Measurements from ENCODE around the gene ACAP2.

ACAP2 gene

GRCh38 chr3:195258449-195259153 lies 184.2 kb downstream of the ACAP2 start:
- no peak for DNase-seq (ENCODE audit: low read depth)

DNA sequence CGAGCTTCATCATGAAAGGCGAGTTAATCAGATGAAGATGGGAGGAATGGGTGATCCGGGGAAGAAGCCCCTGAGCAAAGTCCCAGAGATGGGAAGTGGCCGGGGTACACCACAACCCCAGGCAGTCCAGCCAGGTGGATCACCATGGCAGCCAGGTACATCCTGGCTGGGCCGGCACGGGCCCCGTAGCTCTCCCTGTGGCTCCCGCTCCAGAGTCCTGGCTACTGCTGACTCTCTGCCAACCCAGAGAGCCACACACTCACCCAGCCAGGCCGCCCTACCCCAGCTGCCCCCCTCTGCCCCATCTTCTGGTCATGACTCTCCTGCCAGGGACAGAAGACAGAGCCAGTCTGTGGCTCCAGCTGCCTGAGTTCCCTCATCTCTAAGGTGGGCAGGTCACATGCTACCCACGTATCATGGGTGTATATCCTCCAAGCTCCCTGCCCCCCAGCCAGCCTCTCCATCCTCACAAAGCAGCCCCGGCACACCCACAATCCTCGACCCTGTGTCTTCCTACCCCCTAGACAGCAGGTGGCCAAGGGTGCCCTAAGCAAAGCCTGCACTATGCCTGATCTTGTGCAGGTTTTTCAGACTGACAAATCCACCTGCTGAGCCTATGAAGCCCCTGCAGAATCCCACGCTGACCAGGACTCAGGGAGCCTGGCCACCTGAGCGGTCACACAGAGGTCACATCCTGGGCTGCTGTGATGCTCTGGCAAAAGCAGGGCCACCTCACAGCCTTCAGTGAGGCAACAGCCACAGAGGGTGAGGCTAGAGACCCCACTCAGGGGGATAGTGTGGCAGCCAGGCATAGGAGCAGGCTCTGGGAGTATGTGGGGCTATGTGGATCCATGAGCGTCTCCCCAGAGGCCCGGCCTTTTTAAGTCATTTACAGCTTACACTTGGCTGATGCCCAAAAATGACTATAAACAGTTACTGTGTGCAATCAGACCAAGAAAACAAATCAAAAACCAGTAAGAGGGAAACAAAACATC lies 185.1 kb downstream of the ACAP2 start:
- DNase-seq (ENCODE audit: low read depth): no peak

DNA sequence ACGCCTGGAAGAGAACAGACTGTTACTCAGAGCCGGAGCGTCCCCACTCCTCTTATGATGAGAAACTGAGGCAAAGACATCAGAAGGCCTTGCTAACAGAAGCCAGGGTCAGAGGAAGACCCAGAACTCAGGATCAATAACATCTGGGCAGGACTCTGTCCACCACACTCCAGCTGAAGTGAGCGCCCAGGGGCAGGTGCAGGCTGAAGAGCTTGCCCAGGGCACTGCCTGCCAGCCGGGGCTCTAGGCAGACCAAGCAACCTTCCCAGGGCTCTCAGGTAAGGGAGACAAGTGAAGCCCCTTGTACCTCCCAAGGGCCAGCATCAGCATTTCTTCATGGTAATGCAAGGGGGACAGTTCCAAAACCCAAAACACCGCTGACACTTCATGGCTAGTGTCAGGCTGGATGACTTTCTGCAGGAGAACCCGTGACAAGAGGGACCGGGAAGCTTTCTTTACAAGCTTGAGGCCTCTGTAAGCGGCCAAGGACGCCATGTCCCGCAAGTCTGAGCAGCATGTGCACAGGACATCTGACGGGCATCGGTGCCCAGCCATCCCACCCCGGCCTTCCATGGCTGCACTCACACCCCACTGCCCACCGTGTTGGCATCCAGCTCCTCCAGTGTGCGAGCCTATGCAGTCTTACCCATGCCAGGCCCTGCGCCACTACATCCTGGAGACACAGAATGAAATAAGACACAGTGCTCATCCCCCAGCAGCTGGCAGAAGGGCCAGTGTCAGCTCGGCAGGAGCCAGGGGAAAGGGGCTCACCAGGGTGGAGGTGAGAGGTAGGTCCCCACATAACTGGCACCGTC lies 186.0 kb downstream of the ACAP2 start:
- no peak for DNase-seq (ENCODE audit: low read depth)

- no peak for DNase-seq (ENCODE audit: low read depth)
These were observed 187.0 kb downstream of the ACAP2 start for GRCh38 chr3:195255571-195256501.

- DNase-seq (ENCODE audit: low read depth): no peak
These were observed 187.7 kb downstream of the ACAP2 start for GRCh38 chr3:195255176-195255500.

- DNase-seq (ENCODE audit: low read depth): no peak
These were observed 188.2 kb downstream of the ACAP2 start for GRCh38 chr3:195254454-195255175.

- no peak for DNase-seq (ENCODE audit: low read depth)
These were observed 188.8 kb downstream of the ACAP2 start for GRCh38 chr3:195253923-195254432.

DNA sequence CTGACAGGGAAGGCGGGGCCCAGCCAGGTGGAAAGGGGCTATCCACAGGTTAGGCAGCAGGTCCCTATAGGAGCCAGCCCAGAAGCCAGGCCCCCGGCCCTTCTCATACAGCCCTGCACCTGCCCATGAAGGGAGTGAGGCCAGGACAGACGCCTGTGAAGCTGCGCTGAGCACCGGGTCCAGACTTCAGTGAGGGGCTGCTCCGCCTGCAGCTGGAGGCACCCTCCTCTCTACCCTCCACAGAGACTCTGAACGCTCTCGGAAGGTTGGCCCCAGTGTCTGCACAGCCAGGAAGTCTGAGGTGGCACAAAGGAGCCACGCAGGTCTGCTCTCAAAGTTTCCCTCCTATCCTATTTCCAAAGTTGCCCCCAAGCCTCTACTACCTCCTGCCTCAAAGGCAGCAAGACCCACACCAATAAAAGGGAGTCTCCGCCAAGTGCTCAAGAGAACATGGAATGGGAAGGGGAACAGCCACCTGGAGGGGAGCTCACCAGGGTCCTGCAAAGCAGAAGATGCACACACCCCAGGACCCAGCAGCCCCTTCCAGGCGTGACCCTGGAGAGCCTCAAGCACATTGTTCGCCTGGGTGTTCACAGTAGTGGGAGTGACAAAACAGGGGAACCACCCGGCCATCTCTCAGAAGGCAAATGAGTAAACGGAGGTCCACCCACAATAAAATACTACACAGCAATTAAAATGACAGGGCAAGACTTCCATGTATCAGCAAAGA lies 191.3 kb downstream of the ACAP2 start:
- no peak for DNase-seq (ENCODE audit: low read depth)

DNA sequence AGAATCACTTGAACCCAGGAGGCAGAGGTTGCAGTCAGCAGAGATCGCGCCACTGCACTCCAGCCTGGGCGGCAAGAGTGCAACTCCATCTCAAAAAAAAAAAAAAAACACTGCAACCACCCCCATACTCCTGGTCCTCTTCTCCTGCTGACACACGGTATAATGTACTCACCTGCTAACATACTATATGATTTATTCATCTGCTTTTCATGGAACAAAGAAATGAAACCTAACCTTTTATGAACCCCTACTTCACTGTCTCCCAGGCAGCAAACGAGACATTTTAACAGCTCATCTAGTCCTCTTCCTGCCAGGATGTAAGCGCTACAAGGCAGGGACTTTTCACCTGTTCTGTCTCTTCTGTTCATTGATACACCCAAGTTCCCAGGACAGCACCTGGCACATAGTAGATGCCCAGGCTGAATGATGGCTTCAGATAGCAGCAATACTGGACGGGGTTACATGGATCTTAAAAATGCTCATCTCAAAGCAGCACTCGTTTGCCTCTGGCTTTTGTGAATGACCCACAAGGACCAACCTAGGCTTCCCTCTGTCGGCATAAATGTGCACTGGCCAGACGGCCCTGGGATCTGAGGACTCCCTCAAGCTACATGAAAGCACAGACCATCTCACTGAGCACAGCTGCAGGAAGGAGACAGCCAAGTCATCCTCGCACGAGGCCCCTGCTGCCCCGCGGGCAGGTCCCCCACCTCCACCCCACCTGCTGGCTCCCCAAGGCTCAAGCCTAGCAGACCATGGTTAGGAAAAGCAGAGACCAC lies 192.2 kb downstream of the ACAP2 start:
- DNase-seq (ENCODE audit: low read depth): no peak

DNA sequence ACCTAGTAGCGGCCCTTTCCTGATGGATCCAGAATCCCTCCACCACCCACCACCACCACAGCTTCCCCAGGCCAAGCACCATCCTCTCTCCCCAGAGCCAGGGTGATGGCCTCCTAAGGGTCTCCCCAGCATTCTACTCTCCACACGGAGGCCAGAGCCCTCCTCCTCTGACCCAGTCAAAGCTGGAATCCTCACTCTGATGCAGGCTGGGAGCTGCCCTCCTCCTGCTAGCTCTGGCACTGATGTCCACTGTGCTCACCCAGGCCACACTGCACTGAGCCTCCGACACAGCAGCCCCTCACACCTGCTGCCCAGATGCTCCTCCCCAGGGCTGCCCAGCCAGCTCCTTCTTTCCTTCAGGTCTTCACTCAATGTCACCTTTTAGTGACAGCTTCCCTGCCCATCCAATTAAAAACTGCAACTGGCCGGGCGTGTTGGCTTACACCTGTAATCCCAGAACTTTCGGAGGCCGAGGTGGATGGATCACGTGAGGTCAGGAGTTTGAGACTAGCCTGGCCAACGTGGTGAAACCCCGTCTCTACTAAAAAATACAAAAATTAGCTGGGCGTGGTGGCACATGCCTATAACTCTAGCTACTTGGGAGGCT lies 192.9 kb downstream of the ACAP2 start:
- DNase-seq (ENCODE audit: low read depth): no peak

DNA sequence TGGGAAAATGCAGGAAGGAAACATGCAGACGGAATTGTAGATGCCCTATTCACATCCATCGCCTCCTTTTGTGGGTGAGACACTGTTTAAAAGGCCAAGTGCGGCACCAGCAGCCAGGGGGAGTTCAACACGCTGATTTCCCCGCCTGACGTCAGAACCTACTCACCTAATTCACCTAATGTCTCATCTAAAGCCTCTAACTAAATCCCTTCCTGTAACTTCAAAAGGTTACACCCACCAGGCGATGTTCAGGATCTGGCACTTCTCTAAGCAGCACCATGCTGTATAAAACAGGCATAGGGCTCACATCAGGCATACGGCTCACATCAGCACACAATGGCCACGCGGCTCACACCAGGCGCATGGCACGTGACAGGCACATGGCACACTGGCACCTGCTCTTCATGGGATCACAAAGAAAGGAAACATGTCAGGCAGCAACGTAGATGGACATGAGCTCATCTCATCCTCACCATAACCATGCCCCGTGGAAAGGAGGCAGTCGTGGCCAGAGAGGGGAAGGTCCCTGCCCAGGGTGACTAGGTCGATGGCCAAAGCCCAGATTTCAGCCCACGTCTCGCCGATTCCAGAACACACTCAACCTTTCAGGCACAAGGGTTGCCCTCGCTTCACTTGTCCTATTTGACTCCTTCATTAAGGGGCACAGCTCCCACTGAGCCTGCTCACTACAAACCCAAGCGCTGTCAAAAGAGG lies 193.6 kb downstream of the ACAP2 start:
- no peak for DNase-seq (ENCODE audit: low read depth)

- no peak for DNase-seq (ENCODE audit: low read depth)
These were observed 194.5 kb downstream of the ACAP2 start for GRCh38 chr3:195248281-195248680.

- DNase-seq (ENCODE audit: low read depth): no peak
These were observed 195.0 kb downstream of the ACAP2 start for GRCh38 chr3:195247863-195248189.

DNA sequence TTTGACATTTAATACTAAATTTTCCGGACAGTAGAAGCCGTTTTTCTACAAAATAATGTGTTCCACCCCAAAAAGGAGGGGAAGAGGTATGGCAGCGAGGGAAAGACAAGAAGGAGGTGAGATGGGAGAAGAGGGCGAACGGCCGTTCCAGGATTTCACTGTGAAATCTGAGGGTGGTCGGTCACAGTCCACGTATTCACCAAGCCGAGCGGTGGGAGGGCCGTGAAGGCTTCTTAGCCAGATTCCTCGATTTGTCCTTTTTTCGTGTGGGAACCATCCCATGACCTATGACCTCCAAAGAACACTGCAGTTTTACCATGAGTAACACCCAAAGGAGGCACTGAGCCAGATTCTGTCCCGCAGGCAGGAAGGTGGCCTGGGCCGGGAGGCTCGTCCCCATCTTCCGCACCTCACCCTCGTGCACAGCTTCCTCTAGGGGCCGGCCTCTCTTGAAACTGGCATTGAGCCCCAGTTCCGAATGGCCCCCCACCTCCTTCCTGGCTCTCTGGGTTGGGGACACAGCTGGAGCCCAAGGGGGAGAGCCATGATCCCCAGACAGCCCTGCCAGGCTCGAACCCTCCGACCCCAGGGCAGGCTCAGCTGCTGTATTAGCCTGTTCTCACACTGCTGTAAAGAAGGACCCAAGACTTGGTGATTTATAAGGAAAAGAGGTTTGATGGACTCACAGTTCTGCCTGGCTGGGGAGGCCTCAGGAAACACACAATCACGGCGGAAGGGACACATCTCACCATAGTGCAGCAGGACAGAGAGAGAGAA lies 195.5 kb downstream of the ACAP2 start:
- no peak for DNase-seq (ENCODE audit: low read depth)

GRCh38 chr3:195246581-195246995 lies 196.2 kb downstream of the ACAP2 start:
- DNase-seq (ENCODE audit: low read depth): no peak

- no peak for DNase-seq (ENCODE audit: low read depth)
These were observed 197.3 kb downstream of the ACAP2 start for GRCh38 chr3:195245531-195245951.

Data from HS-5 (cell line).